H1 (cell line): ENCODE data around the gene B3GAT1.

Source experiments
- ATF3 ChIP-seq: IDR thresholded peaks from 2 replicates; pipeline ENCODE4 v1.6.1; 2011; ENCODE audit warnings: low read depth, mild to moderate bottlenecking, low read length; ENCODE audit not compliant: insufficient read depth
- BRCA1 ChIP-seq: IDR thresholded peaks from 2 replicates; pipeline ENCODE4 v1.6.1; 2012; ENCODE audit warnings: low read depth, low read length, improper control_type of control experiment
- CHD2 ChIP-seq: IDR thresholded peaks from 2 replicates; pipeline ENCODE4 v1.6.1; 2012; ENCODE audit warnings: low read length, improper control_type of control experiment
- CTCF ChIP-seq, 3 experiments: IDR thresholded peaks; 1 replicate in 2 of 3; 2 replicates in 1 of 3; pipeline versions ENCODE4 v1.5.1 to v1.6.1; 2011; ENCODE audit warnings: low read length in 3 of 3, mild to moderate bottlenecking in 3 of 3, inconsistent platforms in 2 of 3, low read depth in 1 of 3, moderate library complexity in 1 of 3; ENCODE audit not compliant: insufficient read depth in 1 of 3; ENCODE audit errors: control extremely low read depth in 1 of 3
- E2F6 ChIP-seq: IDR thresholded peaks from 2 replicates; pipeline ENCODE4 v1.6.1; 2012; ENCODE audit warnings: inconsistent platforms
- GABPA ChIP-seq: IDR thresholded peaks from 2 replicates; pipeline ENCODE4 v1.6.1; 2011; ENCODE audit warnings: mild to moderate bottlenecking, low read length, moderate library complexity, borderline replicate concordance; ENCODE audit not compliant: insufficient read depth
- HDAC2 ChIP-seq, 2 experiments: fragments of 300-600 bp in 1 of 2; sonication (generic) in 1 of 2; IDR thresholded peaks; 2 replicates each; pipeline ENCODE4 v1.6.1; 2011 to 2012; ENCODE audit warnings: low read depth in 2 of 2, low read length in 2 of 2, mild to moderate bottlenecking in 2 of 2, moderate library complexity in 2 of 2, borderline replicate concordance in 1 of 2, inconsistent platforms in 1 of 2
- NANOG ChIP-seq: IDR thresholded peaks from 2 replicates; pipeline ENCODE4 v1.6.1; 2011; ENCODE audit warnings: low read length, low read depth, mild to moderate bottlenecking, inconsistent platforms; ENCODE audit not compliant: insufficient read depth, poor library complexity, severe bottlenecking
- POLR2A ChIP-seq, 2 experiments: IDR thresholded peaks; 1 replicate in 1 of 2; 2 replicates in 1 of 2; pipeline ENCODE4 v1.6.1; 2011; ENCODE audit warnings: low read depth in 2 of 2, low read length in 2 of 2, mild to moderate bottlenecking in 2 of 2; ENCODE audit errors: control extremely low read depth in 1 of 2
- POLR2AphosphoS5 ChIP-seq: IDR thresholded peaks from 2 replicates; pipeline ENCODE4 v1.6.1; 2011; ENCODE audit warnings: low read depth, low read length
- RAD21 ChIP-seq, 2 experiments: IDR thresholded peaks in 1 of 2; conservative IDR thresholded peaks in 1 of 2; 2 replicates each; pipeline ENCODE4 v1.6.1; 2011; ENCODE audit warnings: low read depth in 2 of 2, low read length in 2 of 2, improper control_type of control experiment in 1 of 2, inconsistent platforms in 1 of 2, mild to moderate bottlenecking in 1 of 2, moderate library complexity in 1 of 2
- SIN3A ChIP-seq, 2 experiments: IDR thresholded peaks in 1 of 2; conservative IDR thresholded peaks in 1 of 2; 2 replicates each; pipeline ENCODE4 v1.6.1; 2011 to 2012; ENCODE audit warnings: low read length in 2 of 2, improper control_type of control experiment in 1 of 2, low read depth in 1 of 2, mild to moderate bottlenecking in 1 of 2
- TAF1 ChIP-seq: IDR thresholded peaks from 2 replicates; pipeline ENCODE4 v1.6.1; 2011; ENCODE audit warnings: mild to moderate bottlenecking, low read depth, low read length

- TF ChIP-seq POLR2AphosphoS5 (no peak), POLR2A (IDR thresholded peaks at IDR 0.05; ENCODE audit: control extremely low read depth in 1 of 2, low read depth in 2 of 2, low read length in 2 of 2) (no peak), E2F6 (no peak), CTCF (IDR thresholded peaks at IDR 0.05; ENCODE audit: control extremely low read depth in 1 of 3, insufficient read depth in 1 of 3, low read depth in 1 of 3, low read length in 3 of 3) (no peak), GABPA (no peak), BRCA1 (no peak), HDAC2 (IDR thresholded peaks at IDR 0.05; ENCODE audit: borderline replicate concordance in 1 of 2, low read depth in 2 of 2, low read length in 2 of 2) (no peak), RAD21 (IDR thresholded peaks at IDR 0.05 in 1 of 2, conservative IDR thresholded peaks at IDR 0.05 in 1 of 2; ENCODE audit: low read depth in 2 of 2, low read length in 2 of 2) (no peak), SIN3A (conservative IDR thresholded peaks at IDR 0.05 in 1 of 2, IDR thresholded peaks at IDR 0.05 in 1 of 2; ENCODE audit: low read depth in 1 of 2, low read length in 2 of 2) (no peak), NANOG (no peak), ATF3 (no peak), TAF1 (no peak), CHD2 (no peak)
Measured at GRCh38 chr11:134374891-134375550, 37.0 kb downstream of the B3GAT1 start.
